K562 (cell line): ENCODE measurements around the gene TTC19. TPM values are rescaled to one million over a fixed set of nuclear protein-coding genes. Genes with fewer than 3 reads are reported as not detected.
"Not testable (repeated sequence)": the region's sequence is repeated elsewhere in the genome, so short reads cannot be mapped to it uniquely, and the experiment has no call there.

Experiments
- ARID1B ChIP-seq: fragments of 450-650 bp; IDR thresholded peaks from 2 replicates; pipeline ENCODE4 v1.6.1; 2016; ENCODE audit warnings: antibody characterized with exemption, mild to moderate bottlenecking, inconsistent platforms
- ATF3 ChIP-seq, 2 experiments: fragments of 450-650 bp in 1 of 2; sonication (generic) in 1 of 2; formaldehyde crosslinking in 1 of 2; IDR thresholded peaks in 1 of 2; conservative IDR thresholded peaks in 1 of 2; 2 replicates each; pipeline versions ENCODE4 v1.6.1 to v1.8.1; 2016 to 2023; ENCODE audit warnings: mild to moderate bottlenecking in 2 of 2, moderate library complexity in 2 of 2, inconsistent platforms in 1 of 2, missing genetic modification reagents in 1 of 2
- EP400 ChIP-seq: fragments of 450-650 bp; IDR thresholded peaks from 2 replicates; pipeline ENCODE4 v1.6.1; 2017; ENCODE audit warnings: antibody characterized with exemption, mild to moderate bottlenecking, moderate library complexity
- FOSL1 ChIP-seq: fragments of 200-800 bp; sonication (Bioruptor generic); conservative IDR thresholded peaks from 2 replicates; pipeline ENCODE4 v1.6.1; 2016; ENCODE audit warnings: missing genetic modification characterization, missing compliant biosample characterization
- FOXK2 ChIP-seq, 2 experiments: fragments of 450-650 bp; IDR thresholded peaks in 1 of 2; conservative IDR thresholded peaks in 1 of 2; 2 replicates each; pipeline ENCODE4 v1.6.1; 2016; ENCODE audit warnings: low read depth in 2 of 2, mild to moderate bottlenecking in 1 of 2
- KDM1A ChIP-seq, 2 experiments: fragments of 450-650 bp; IDR thresholded peaks; 2 replicates each; pipeline ENCODE4 v1.6.1; 2016; ENCODE audit warnings: mild to moderate bottlenecking in 2 of 2
- MTA2 ChIP-seq: fragments of 450-650 bp; IDR thresholded peaks from 2 replicates; pipeline ENCODE4 v1.6.1; 2016; ENCODE audit warnings: low read depth
- NFIC ChIP-seq: fragments of 450-650 bp; IDR thresholded peaks from 2 replicates; pipeline ENCODE4 v1.6.1; 2017; ENCODE audit warnings: mild to moderate bottlenecking, inconsistent platforms
- NR2C1 ChIP-seq, 2 experiments: fragments of 450-650 bp; IDR thresholded peaks; 2 replicates each; pipeline ENCODE4 v1.6.1; 2017; ENCODE audit warnings: mild to moderate bottlenecking in 2 of 2, antibody characterized with exemption in 1 of 2, inconsistent platforms in 1 of 2, missing compliant biosample characterization in 1 of 2, missing genetic modification characterization in 1 of 2
- SMARCA4 ChIP-seq: fragments of 450-650 bp; IDR thresholded peaks from 2 replicates; pipeline ENCODE4 v1.6.1; 2016
- SOX6 ChIP-seq: fragments of 450-650 bp; IDR thresholded peaks from 2 replicates; pipeline ENCODE4 v1.6.1; 2014; ENCODE audit warnings: mild to moderate bottlenecking
- TAL1 ChIP-seq: fragments of 450-650 bp; IDR thresholded peaks from 2 replicates; pipeline ENCODE4 v1.6.1; 2016; ENCODE audit warnings: mild to moderate bottlenecking
- TEAD4 ChIP-seq, 2 experiments: sonication (generic) in 1 of 2; formaldehyde crosslinking in 1 of 2; IDR thresholded peaks; 2 replicates each; pipeline versions ENCODE4 v1.6.1 to v1.8.0; 2012 to 2022; ENCODE audit warnings: borderline replicate concordance in 1 of 2, inconsistent platforms in 1 of 2, low read length in 1 of 2, mild to moderate bottlenecking in 1 of 2, missing genetic modification reagents in 1 of 2
- TRIM24 ChIP-seq, 2 experiments: fragments of 450-650 bp; IDR thresholded peaks; 2 replicates each; pipeline ENCODE4 v1.6.1; 2016
- ZNF592 ChIP-seq: fragments of 450-650 bp; IDR thresholded peaks from 2 replicates; pipeline ENCODE4 v1.6.1; 2017; ENCODE audit warnings: antibody characterized with exemption, mild to moderate bottlenecking
- polyA plus RNA-seq, 8 experiments: library from polyadenylated mRNA; depleted of rRNA in 4 of 8; stranded (reverse) in 5 of 8; unstranded in 3 of 8; fragments of >200 nt; fragmentation: Nextera tagmentation in 2 of 8; fragmentation: Illumina TruSeq in 1 of 8; extraction: Ambion mirVana in 2 of 8; extraction: Trizol in 1 of 8; gene quantifications; 2 replicates each; pipeline versions ENCODE4 v1.2.1 to v1.2.3, GENCODE V29; 2011 to 2014; ENCODE audit warnings: inconsistent platforms in 1 of 8, missing spikeins in 1 of 8
- total RNA-seq, 7 experiments: library from RNA; depleted of rRNA in 6 of 7; stranded (reverse); fragments of >200 nt in 6 of 7; fragmentation: Illumina TruSeq in 2 of 7; extraction: Trizol in 2 of 7; gene quantifications; 2 replicates each; pipeline versions ENCODE4 v1.2.1 to v1.2.3, GENCODE V29; 2011 to 2021; ENCODE audit warnings: low replicate concordance in 1 of 7
- TF ChIP-seq, protein P1 (sequence below), 2 experiments: fragments of 450-650 bp; conservative IDR thresholded peaks; 2 replicates each; pipeline ENCODE4 v1.6.1; 2017; ENCODE audit warnings: mild to moderate bottlenecking in 2 of 2, moderate library complexity in 2 of 2

TTC19 gene
- total and polyA plus RNA-seq, 9 of the 15 experiments (the other 6 are each of a cell fraction or from before 2014, with no cell fraction given): 8.1 to 60.8 (median 25.3) TPM

GRCh38 chr17:15979013-15979412 is 20.6 kb upstream of the TTC19 start (continued):
- TF ChIP-seq ATF3 (IDR thresholded peaks at IDR 0.05): 0 out of 2 replicates have a peak, but pooled peaks have one; percentile 13
- not testable (repeated sequence) for TF ChIP-seq ATF3 (CRISPR knock-in tag; conservative IDR thresholded peaks at IDR 0.05); TEAD4 (CRISPR knock-in tag; IDR thresholded peaks at IDR 0.05; ENCODE audit: borderline replicate concordance); NR2C1 (IDR thresholded peaks at IDR 0.05)
- TF ChIP-seq MTA2: peak; percentile 47; the same call in 1 of the 2 replicates
- TF ChIP-seq ZNF592: peak; percentile 56; the same call in 1 of the 2 replicates
- TF ChIP-seq TRIM24 (IDR thresholded peaks at IDR 0.05): 0 out of 4 replicates have a peak, but pooled peaks have one; percentile 22 to 34
- peak; percentile 33; the same call in 1 of the 2 replicates for TF ChIP-seq FOSL1 (tag)
- TF ChIP-seq KDM1A (IDR thresholded peaks at IDR 0.05): peak; percentile 66 to 67; a peak in 3 of 4 replicates
- TF ChIP-seq, protein P1, sequence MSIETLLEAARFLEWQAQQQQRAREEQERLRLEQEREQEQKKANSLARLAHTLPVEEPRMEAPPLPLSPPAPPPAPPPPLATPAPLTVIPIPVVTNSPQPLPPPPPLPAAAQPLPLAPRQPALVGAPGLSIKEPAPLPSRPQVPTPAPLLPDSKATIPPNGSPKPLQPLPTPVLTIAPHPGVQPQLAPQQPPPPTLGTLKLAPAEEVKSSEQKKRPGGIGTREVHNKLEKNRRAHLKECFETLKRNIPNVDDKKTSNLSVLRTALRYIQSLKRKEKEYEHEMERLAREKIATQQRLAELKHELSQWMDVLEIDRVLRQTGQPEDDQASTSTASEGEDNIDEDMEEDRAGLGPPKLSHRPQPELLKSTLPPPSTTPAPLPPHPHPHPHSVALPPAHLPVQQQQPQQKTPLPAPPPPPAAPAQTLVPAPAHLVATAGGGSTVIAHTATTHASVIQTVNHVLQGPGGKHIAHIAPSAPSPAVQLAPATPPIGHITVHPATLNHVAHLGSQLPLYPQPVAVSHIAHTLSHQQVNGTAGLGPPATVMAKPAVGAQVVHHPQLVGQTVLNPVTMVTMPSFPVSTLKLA (conservative IDR thresholded peaks at IDR 0.05): peak; percentile 52 to 78; a peak in 3 of 4 replicates
- TF ChIP-seq TEAD4 (IDR thresholded peaks at IDR 0.05; ENCODE audit: low read length): peak; percentile 14; the same call in 1 of the 2 replicates
- peak; percentile 86 for TF ChIP-seq ARID1B
- TF ChIP-seq EP400: 0 out of 2 replicates have a peak, but pooled peaks have one; percentile 30
- peak; percentile 76 for TF ChIP-seq SOX6
- 0 out of 4 replicates have a peak, but pooled peaks of 1 of the 2 experiments have one; percentile 36 for TF ChIP-seq FOXK2 (conservative IDR thresholded peaks at IDR 0.05 in 1 of 2, IDR thresholded peaks at IDR 0.05 in 1 of 2; ENCODE audit: low read depth in 2 of 2)
- peak; percentile 65 for TF ChIP-seq NFIC
- peak; percentile 49; the same call in 1 of the 2 replicates for TF ChIP-seq SMARCA4
- peak; percentile 81 for TF ChIP-seq TAL1
- peak; percentile 32; the same call in 1 of the 2 replicates for TF ChIP-seq NR2C1 (tag; IDR thresholded peaks at IDR 0.05)
